Esophagus muscularis mucosa (tissue), 4 donors: Measurements from ENCODE around the gene RABGGTB. TPM values are rescaled to one million over a fixed set of nuclear protein-coding genes. Genes with fewer than 3 reads are reported as not detected.

Experiments used
- DNase-seq: peaks from one replicate; pipeline ENCODE4 v3.0.0-alpha.2; 2017; ENCODE audit errors: extremely low spot score
- H3K27ac ChIP-seq, 4 donors: fragments of 200-600 bp; sonication (generic); replicated peaks in 1 of 4; 1 replicate in 3 of 4; 2 replicates in 1 of 4; pipeline ENCODE4 v1.5.1; 2016 to 2019; ENCODE audit warnings: mild to moderate bottlenecking in 1 of 4
- H3K27me3 ChIP-seq, 4 donors: fragments of 200-600 bp; sonication (generic); one replicate each; pipeline versions ENCODE4 v1.5.1 to v1.6.0; 2016 to 2019
- H3K36me3 ChIP-seq, 4 donors: fragments of 200-600 bp; sonication (generic); one replicate each; pipeline ENCODE4 v1.5.1; 2016 to 2019
- H3K4me1 ChIP-seq, 4 donors: fragments of 200-600 bp; sonication (generic); one replicate each; pipeline ENCODE4 v1.5.1; 2016 to 2019
- H3K4me3 ChIP-seq, 4 donors: fragments of 200-600 bp; sonication (generic); 1 replicate in 2 of 4; 2 replicates in 2 of 4; pipeline ENCODE4 v1.5.1; 2016 to 2019; ENCODE audit warnings: mild to moderate bottlenecking in 4 of 4, moderate library complexity in 1 of 4
- H3K9me3 ChIP-seq, 4 donors: fragments of 200-600 bp; sonication (generic); 1 replicate in 3 of 4; 2 replicates in 1 of 4; pipeline ENCODE4 v1.5.1; 2016 to 2019
- CTCF ChIP-seq, 3 experiments: fragments of 200-600 bp in 2 of 3; fragments of 450-650 bp in 1 of 3; sonication (generic) in 2 of 3; IDR thresholded peaks; one replicate each; pipeline ENCODE4 v1.5.1; 2017 to 2019; ENCODE audit warnings: antibody characterized with exemption in 3 of 3, mild to moderate bottlenecking in 2 of 3, moderate library complexity in 1 of 3
- EP300 ChIP-seq: sonication (generic); formaldehyde crosslinking; IDR thresholded peaks from one replicate; pipeline ENCODE4 v1.6.1; 2017; ENCODE audit warnings: antibody characterized with exemption
- POLR2A ChIP-seq: fragments of 450-650 bp; IDR thresholded peaks from one replicate; pipeline ENCODE4 v1.6.1; 2017; ENCODE audit warnings: antibody characterized with exemption, moderate library complexity, mild to moderate bottlenecking, low read depth
- POLR2AphosphoS5 ChIP-seq, 2 donors: sonication (generic); formaldehyde crosslinking; IDR thresholded peaks; one replicate each; pipeline ENCODE4 v1.6.1; 2017; ENCODE audit warnings: antibody characterized with exemption in 2 of 2
- WGBS: methylation state at CpG from one replicate; pipeline ENCODE4 v1.1.5; 2018; 5-methylcytosine and 5-hydroxymethylcytosine counted together
- intact Hi-C: fragments of 100-400 bp; cut with DNase I; formaldehyde crosslinking; loops from one replicate; pipeline ENCODE4 v1.15.1; 2023
- total RNA-seq, 4 donors: library from RNA; depleted of rRNA; stranded (reverse); fragments of >200 nt; gene quantifications; one replicate each; pipeline versions ENCODE4 v1.1.0 to v1.2.1, GENCODE V29; 2016

The RABGGTB gene
- total RNA-seq, 4 donors from 2014 or later: 24.3 to 55.2 (median 38.1) TPM

GRCh38 chr1:75792091-75792490, 6.0 kb downstream of the RABGGTB start:
- no peak for DNase-seq
- no peak for TF ChIP-seq POLR2AphosphoS5 (IDR thresholded peaks at IDR 0.05)
- TF ChIP-seq EP300: no peak
- no peak for TF ChIP-seq POLR2A
- no peak for TF ChIP-seq CTCF (IDR thresholded peaks at IDR 0.05)
- H3K4me3 ChIP-seq: no peak overlapping the region
- peaks cover 36 to 92% (median 68%) of the 10 kb centered on the region in 4 donors for H3K36me3 ChIP-seq
- intact Hi-C loops: no loop called here
- H3K27me3 ChIP-seq: no peaks in the 10 kb centered on the region
- 100% methylated on average over 3 of the region's 3 CpGs for WGBS
- H3K4me1 ChIP-seq: peaks cover 35 to 55% (median 42%) of the 10 kb centered on the region in 4 donors
- no peaks in the 10 kb centered on the region for H3K9me3 ChIP-seq
- H3K27ac ChIP-seq: no peak overlapping the region

GRCh38 chr1:75794382-75794781, 8.3 kb downstream of the RABGGTB start:
- peaks cover 36 to 96% (median 77%) of the 10 kb centered on the region in 4 donors for H3K36me3 ChIP-seq
- intact Hi-C loops: no loop called here

GRCh38 chr1:75795703-75796193, 9.7 kb downstream of the RABGGTB start:
- intact Hi-C loops: no loop called here
- no peak for TF ChIP-seq POLR2A
- no peak for TF ChIP-seq CTCF (IDR thresholded peaks at IDR 0.05)
- no peak for TF ChIP-seq POLR2AphosphoS5 (IDR thresholded peaks at IDR 0.05)
- TF ChIP-seq EP300: no peak
- 91% methylated on average over 4 of the region's 4 CpGs for WGBS
- Histone ChIP-seq H3K9me3 (no peaks in the 10 kb centered on the region), H3K36me3 (peaks cover 27 to 88% (median 69%) of the 10 kb centered on the region in 4 donors), H3K4me3 (no peak overlapping the region), H3K27ac (no peak overlapping the region), H3K27me3 (no peaks in the 10 kb centered on the region), H3K4me1 (peaks cover 1 to 18% (median 6%) of the 10 kb centered on the region in 4 donors)
- DNase-seq: no peak

More at GRCh38 chr1:75794382-75794781, 8.3 kb downstream of the RABGGTB start:
- H3K27me3 ChIP-seq: no peaks in the 10 kb centered on the region
- no peak for TF ChIP-seq POLR2AphosphoS5 (IDR thresholded peaks at IDR 0.05)
- no peak for TF ChIP-seq EP300
- no peak for TF ChIP-seq CTCF (IDR thresholded peaks at IDR 0.05)
- TF ChIP-seq POLR2A: no peak
- H3K4me3 ChIP-seq: no peak overlapping the region
- no peaks in the 10 kb centered on the region for H3K9me3 ChIP-seq
- H3K27ac ChIP-seq: no peak overlapping the region
- H3K4me1 ChIP-seq: peaks cover 15 to 32% (median 19%) of the 10 kb centered on the region in 4 donors
- 98% methylated on average over 2 of the region's 2 CpGs for WGBS
- no peak for DNase-seq

- TF ChIP-seq POLR2AphosphoS5 (IDR thresholded peaks at IDR 0.05) (peak in 1 of 2 donors; percentile 19), CTCF (IDR thresholded peaks at IDR 0.05) (no peak), POLR2A (no peak), EP300 (no peak)
- Histone ChIP-seq H3K36me3 (peaks cover 27 to 80% (median 61%) of the 10 kb centered on the region in 4 donors), H3K27ac (no peak within 1 kb of the TSS), H3K9me3 (no peaks in the 10 kb centered on the region), H3K4me1 (peaks cover 0 to 10% (median 0%) of the 10 kb centered on the region in 4 donors), H3K4me3 (peak within 1 kb of the TSS in 1 of 4 donors; percentile 19), H3K27me3 (no peaks in the 10 kb centered on the region)
- intact Hi-C loops: no loop called here
- 92% methylated on average over 33 of the region's 34 CpGs for WGBS
- DNase-seq: no peak
Measured at GRCh38 chr1:75796376-75797272, 10.6 kb downstream of the RABGGTB start, which contains the start of gene MSH4. Gene MSH4 (plus strand): TSS chr1:75796882. CDS start chr1:75796986, 104 bp downstream.
